Anterior cingulate cortex (tissue), 58 donors: Measurements from ENCODE around the gene HES5.

Experiments used
- DNase-seq, 58 donors: peaks; one replicate each; lab custom pipeline; 2025; lab: John Stamatoyannopoulos, UW

The HES5 gene

DNA sequence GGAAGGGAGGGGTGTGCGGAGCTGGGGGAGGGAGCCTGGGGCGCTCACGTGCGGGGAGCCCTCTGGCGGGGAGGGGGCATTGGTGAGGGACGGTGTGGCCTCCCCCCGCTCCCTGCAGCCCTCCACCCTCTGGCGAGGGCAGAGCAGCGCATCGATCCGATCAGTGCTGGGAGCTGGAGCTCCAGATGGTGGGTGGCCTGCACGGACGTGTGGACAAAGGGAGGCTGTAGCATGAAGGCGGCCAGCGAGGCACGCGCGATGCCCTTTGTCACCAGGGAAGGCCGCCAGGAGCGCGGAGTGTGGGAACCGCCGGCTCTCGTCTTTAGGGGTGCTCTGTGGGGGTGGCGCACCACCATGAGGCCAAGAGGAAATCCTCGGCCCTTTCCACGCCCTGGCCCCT, 5.4 kb upstream of the HES5 start:
- no peak for DNase-seq

GRCh38 chr1:2534687-2535441, 4.8 kb upstream of the HES5 start:
- DNase-seq: no peak

DNA sequence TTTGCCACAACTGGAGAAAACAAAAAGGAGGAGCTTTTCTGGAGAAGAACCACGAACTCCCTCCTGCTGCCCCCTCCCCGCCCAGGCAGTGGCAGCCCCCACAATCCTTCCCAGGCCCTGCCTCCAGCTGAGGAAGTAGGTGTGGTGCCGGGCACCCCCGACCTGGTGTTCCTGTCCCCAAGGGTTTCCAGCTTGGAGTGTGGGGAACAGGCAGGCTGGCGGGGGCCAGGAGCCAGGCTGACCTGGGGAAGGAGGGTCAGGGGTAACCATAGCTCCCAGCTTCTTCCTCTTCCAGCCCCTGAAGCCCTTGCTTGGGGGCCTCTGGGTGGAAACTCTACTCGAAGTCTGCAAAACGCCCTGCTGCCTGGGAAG, 4.2 kb upstream of the HES5 start:
- DNase-seq: no peak

DNA sequence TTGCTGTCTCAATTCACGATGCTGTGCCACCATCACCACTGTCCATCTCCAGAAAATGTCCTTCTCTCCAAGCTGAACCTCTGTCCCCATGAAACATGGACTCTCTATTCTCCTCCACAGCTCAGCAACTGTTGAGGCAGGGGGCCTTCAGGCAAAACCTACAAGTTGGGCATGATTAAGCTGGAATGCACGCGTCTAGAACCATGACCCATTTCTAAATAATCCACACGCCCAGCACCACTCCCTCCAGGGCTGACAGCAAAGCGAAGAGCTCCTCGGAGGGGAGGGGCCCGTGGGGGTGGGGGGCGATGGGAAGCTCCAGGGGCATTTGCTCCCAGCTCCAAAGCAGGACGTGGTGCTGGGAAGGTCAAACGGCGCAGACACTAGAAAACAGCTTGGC, 3.3 kb upstream of the HES5 start:
- no peak for DNase-seq

DNA sequence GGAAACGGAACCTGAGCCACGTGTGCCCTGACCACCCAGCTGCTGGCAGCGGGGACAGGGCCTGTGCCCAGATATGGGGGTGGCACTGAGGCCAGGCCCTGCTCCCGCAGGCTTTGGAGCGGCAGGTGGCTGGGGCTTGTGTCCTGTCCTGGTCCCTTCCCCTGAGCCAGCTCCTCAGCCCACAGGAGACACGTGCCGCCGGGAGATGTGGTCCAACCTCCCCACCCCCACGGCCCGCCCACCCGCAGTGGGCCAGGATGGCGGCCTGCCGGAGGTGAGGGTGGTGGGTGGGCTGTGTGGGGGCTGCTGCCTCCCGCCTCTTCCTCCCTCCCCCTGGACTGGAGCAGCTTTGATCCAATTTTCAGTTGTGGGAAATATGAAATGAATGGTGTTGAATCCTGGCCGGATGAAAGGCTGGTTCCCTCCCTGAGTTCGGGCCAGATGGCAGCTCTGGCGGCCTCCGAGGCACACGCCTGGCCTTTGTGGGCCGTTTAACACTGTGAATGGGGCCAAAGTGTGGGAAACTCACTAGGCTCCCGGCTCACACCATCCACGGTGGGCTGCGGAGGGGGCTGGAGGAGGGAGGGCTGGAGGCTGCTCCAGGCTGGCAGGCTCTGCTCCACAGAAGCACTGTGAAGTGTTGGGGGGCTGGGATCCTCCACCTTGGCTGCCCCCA, 2.6 kb upstream of the HES5 start:
- DNase-seq: peak in 44 of 58 donors; percentile 13 to 89 (median 60)

DNA sequence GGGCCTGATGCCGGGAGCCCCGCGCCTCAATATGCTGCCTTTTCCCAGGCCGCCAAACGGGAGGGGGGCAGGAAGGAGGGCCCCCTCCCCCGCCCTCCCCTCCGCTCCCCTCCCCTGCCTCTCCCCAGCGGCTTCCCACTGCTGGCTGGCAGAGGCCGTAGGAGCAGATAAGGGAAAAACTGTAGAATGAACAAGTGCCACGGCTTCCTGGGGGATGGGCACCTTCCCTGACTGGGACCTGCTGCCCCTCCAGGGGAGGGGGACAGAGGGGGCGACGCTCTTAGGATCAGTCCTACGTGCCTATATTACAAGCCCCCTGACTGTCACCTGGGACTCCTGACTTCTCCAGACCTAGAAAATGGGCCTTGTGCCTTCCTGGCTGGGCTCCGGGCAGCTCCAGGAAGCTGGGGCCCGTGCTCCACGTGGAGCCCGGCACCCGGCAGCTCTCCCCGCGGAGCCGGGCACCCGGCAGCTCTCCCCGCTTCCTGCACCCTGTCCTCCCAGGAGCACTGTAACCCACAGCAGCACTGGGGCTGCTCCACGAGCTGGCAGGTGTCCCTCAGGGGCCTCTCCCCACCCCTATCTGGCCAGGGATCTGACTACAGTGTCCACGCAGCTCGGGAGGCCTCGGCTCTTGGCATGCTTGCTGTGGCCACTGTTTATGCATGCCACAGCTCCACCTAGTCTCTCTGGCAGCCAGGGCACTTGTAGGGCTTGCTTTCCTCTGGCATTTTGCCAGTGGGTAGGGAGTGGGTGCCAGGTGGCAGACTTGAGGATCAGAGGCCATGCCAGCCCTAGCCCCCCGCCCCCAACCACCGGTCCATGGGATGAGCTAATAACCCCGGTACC, 674 bp upstream of the HES5 start:
- peak in 46 of 58 donors; percentile 16 to 81 (median 52) for DNase-seq

DNA sequence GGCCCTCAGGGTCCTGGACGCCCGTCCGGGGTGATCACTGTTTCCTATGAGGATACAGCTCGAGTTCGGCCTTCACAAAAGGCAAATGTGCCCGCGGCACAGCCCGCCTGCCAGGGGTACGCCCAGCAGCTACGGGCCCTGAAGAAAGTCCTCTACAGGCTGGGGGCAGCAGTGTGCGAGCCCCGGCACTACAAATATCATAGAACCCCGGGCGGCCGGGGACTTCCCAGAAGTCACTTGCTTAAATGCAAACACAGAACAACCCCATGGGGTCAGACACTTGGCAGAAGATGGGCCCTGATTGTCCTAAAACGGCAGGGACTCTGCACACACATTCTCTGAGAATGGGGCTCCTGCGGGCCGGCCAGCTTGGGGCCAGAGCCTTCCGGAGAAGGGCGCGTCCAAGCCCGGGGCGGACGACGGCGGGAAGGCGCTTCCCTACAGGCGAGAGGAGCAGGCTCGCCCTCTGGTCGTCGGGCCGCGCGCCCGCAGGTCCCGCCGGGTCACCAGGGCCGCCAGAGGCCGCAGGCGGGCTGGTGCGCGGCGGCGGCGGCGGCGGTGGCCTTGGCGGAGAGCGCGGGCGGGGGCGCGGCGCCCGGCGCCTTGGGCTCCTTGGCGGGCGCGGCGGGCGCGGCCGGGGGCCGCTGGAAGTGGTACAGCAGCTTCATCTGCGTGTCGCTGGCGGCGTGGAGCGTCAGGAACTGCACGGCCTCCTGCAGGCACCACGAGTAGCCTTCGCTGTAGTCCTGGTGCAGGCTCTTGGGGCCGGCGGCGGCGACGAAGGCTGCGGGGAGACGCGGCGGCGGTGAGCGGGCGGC, 888 bp downstream of the HES5 start:
- peak in 19 of 58 donors; percentile 5 to 61 (median 40) for DNase-seq

DNA sequence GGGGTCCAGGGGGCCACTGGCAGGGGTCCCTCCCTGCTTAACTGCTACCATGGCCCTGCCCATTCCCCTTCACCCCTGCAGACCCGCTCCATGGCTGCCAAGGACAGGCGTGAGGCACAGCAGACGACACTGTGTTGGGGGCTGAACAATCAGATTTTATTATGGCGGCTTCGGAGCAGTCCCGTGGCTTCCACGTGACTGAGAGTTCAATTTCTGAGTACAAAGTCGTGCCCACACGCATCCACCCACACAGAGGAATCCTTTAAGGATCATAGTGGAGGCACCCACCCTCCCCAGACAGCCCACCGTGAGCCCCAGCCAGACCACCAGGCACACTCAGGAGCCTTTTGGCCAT, 1.5 kb downstream of the HES5 start:
- peak in 3 of 58 donors; percentile 27 to 59 (median 49) for DNase-seq

DNA sequence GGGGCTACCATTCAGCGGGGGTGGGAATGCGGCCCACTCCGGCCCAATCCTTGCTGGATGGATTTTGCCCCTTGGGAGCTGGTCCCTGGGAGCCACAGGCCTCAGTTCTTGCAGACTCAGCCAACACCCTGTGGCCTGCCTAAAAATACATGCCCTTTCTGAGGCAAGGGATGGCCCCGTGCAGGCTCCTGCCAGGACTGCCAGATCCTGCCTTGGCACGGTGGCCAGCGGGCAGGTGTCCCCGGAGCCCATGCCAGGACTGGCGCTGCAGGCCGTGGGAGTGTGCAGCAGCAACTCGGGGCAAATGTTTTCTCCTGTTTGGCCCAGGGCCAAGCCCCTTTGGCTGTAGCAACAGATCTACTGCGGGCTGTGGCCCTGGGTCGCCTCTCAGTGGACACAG, 2.0 kb downstream of the HES5 start:
- peak in 50 of 58 donors; percentile 10 to 90 (median 60) for DNase-seq

DNA sequence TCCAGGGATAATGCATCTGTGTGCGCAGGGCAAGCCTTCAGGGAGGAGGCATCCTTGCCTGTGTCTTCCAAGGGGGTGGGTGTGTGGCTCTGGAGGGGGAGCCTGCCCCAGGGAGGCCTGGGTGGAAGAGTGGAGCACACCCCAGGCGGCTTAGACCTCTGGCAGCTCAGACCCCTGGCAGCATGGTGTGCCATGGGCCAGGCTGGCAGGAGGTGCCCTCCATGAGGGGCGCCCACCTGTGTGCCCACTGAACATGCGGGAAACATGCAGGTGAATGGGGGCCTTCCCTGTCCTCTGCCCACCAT, 2.6 kb downstream of the HES5 start:
- peak in 1 of 58 donors; percentile 60 for DNase-seq

- peak in 54 of 58 donors; percentile 25 to 89 (median 72) for DNase-seq
Measured at GRCh38 chr1:2526824-2527555, 3.1 kb downstream of the HES5 start.

GRCh38 chr1:2525920-2526823, 3.9 kb downstream of the HES5 start, which contains the start of gene PANK4:
Gene PANK4, minus strand, starts transcription at chr1:2526596. Its CDS starts 9 bp downstream, at chr1:2526587.
- peak; percentile 58 to 96 (median 90) for DNase-seq

DNA sequence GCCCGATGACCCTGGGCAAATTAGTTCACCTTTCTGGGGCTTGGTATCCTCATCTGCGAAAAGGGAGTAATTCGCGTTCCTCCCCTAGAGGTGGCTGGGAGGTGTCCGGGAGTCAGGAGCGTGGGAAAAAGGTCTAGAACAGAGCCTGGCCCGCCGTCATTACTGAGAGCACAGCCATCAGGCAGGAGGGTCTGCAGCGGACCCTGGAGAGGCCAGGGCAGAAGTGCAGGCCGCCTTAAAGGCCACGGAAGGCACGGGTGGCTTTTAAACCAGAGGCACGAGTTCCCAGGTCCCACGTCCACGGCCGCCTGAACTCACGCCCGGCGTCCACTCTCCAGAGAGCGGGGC, 4.5 kb downstream of the HES5 start:
- no peak for DNase-seq

DNA sequence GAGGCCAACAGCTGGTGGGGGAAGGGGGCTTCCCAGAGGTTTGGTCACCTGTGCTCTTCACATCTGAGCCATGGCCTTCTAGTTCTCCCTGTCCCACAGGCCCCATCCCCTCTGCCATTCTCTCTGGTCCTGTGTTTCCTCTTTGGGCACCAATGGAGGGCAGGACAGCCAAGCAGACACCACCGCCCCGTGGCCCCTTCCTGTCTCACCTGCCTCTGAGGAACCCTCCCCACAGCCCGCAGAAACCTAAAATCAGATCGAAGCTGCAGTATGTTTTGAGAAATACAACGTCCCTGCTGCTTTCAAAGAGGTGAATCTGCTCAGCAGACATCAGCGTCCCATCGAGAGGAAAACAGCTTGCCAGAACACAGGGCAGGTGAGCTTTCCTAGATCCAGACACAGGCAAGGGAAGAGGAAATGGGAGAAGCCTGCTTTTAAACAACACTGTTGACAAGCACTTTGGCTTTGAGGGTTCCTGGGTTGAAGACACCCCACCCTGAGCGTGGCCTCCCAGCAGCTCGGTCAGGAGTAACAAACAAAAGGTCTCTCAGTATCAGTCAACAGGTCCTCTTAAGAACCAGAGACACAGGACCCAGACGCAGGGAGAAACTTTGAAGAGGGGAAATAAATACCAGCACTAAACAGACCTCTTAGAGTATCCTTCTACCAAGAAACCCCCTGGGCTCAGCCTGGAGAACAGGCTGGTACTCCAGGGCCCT, 6.0 kb downstream of the HES5 start:
- DNase-seq: no peak

GRCh38 chr1:2523191-2523890, 6.7 kb downstream of the HES5 start:
- DNase-seq: no peak

GRCh38 chr1:2522230-2522629, 7.8 kb downstream of the HES5 start:
- DNase-seq: no peak

DNA sequence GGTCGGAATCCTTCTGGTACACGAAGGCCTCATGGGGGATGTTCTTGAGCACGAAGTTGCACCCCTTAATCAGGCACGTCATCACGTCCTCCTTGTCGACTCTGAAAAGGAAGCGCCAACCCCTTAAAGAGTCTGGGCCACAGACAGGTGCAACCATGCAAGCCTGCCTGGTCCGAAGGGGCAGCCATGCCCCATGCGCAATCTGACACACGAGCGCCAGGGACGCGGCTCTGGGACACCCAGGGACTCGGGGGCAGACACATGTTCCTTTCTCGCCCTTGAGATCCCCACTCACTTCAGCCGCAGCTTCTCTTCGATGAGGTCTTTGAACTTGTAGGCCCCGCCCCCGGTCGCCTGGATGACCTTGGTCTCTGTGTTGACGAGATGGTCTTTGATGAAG, 9.3 kb downstream of the HES5 start:
- DNase-seq: no peak
